ENCODE results near the gene CACNA1G.

DNA sequence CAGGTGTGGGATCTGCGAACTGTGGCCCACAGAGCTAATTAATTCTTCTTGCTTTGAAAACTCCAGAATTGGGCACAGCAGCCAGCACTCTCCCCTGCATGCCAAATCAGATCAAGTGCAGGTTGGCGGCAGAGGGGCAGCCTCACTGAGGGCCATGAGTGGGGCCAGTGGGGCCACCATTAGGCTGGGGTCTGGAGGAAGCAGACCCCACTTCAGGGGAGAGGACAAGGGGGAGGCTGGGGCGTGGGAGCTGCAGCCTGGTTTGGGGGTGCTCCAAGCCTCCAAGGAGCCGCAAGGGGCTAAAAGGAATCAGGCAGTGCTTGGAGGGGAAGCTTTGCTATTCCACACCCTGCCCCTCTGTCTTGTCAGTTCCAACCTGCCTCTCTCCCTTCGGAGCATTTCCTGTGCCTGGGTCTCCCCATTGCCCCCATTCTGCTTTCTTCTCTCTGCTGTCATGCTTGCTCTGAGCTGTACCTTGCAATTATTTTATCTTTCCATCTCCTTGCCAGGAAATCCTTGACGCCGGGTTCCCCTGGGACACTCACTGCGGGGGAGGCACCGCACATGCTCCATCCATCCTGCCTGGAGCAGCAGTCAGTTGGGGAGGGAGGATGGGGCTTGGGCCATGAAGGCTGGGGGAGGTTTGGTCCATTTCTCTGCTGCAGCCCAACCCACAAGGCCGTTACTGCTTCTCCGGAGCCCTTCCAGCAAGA is 70.8 kb downstream of the CACNA1G start:
- TF ChIP-seq, protein P1, sequence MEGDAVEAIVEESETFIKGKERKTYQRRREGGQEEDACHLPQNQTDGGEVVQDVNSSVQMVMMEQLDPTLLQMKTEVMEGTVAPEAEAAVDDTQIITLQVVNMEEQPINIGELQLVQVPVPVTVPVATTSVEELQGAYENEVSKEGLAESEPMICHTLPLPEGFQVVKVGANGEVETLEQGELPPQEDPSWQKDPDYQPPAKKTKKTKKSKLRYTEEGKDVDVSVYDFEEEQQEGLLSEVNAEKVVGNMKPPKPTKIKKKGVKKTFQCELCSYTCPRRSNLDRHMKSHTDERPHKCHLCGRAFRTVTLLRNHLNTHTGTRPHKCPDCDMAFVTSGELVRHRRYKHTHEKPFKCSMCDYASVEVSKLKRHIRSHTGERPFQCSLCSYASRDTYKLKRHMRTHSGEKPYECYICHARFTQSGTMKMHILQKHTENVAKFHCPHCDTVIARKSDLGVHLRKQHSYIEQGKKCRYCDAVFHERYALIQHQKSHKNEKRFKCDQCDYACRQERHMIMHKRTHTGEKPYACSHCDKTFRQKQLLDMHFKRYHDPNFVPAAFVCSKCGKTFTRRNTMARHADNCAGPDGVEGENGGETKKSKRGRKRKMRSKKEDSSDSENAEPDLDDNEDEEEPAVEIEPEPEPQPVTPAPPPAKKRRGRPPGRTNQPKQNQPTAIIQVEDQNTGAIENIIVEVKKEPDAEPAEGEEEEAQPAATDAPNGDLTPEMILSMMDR (IDR thresholded peaks at IDR 0.05): no peak
- TF ChIP-seq MYBL2 (CRISPR knock-in tag; IDR thresholded peaks at IDR 0.05) (no peak), EMX1 (CRISPR knock-in tag; IDR thresholded peaks at IDR 0.05) (no peak), ZNF423 (CRISPR knock-in tag; IDR thresholded peaks at IDR 0.05) (no peak), CREB1 (CRISPR knock-in tag; IDR thresholded peaks at IDR 0.05) (no peak), ZNF232 (CRISPR knock-in tag; IDR thresholded peaks at IDR 0.05) (no peak), CREM (CRISPR knock-in tag; IDR thresholded peaks at IDR 0.05) (no peak), CBFB (CRISPR knock-in tag; IDR thresholded peaks at IDR 0.05; ENCODE audit: low read depth) (no peak), JUN (CRISPR knock-in tag; IDR thresholded peaks at IDR 0.05) (no peak), TEAD4 (CRISPR knock-in tag; IDR thresholded peaks at IDR 0.05) (no peak), SMAD3 (CRISPR knock-in tag; IDR thresholded peaks at IDR 0.05; ENCODE audit: borderline replicate concordance) (no peak), ZBTB21 (CRISPR knock-in tag; IDR thresholded peaks at IDR 0.05; ENCODE audit: borderline replicate concordance) (no peak)
- TF ChIP-seq, protein P2, sequence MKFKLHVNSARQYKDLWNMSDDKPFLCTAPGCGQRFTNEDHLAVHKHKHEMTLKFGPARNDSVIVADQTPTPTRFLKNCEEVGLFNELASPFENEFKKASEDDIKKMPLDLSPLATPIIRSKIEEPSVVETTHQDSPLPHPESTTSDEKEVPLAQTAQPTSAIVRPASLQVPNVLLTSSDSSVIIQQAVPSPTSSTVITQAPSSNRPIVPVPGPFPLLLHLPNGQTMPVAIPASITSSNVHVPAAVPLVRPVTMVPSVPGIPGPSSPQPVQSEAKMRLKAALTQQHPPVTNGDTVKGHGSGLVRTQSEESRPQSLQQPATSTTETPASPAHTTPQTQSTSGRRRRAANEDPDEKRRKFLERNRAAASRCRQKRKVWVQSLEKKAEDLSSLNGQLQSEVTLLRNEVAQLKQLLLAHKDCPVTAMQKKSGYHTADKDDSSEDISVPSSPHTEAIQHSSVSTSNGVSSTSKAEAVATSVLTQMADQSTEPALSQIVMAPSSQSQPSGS (CRISPR knock-in tag; IDR thresholded peaks at IDR 0.05; ENCODE audit: borderline replicate concordance, low read depth): no peak
- TF ChIP-seq, protein P3, sequence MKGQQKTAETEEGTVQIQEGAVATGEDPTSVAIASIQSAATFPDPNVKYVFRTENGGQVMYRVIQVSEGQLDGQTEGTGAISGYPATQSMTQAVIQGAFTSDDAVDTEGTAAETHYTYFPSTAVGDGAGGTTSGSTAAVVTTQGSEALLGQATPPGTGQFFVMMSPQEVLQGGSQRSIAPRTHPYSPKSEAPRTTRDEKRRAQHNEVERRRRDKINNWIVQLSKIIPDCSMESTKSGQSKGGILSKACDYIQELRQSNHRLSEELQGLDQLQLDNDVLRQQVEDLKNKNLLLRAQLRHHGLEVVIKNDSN (CRISPR knock-in tag; IDR thresholded peaks at IDR 0.05): no peak
